ENCODE data around the gene LYSET.
"Not testable (repeated sequence)": the region's sequence is repeated elsewhere in the genome, so short reads cannot be mapped to it uniquely, and the experiment has no call there.

Gene LYSET

GRCh38 chr14:93232159-93232558, 47.0 kb downstream of the LYSET start:
- no peak for DNase-seq (ENCODE audit: low read depth)
- H3K4me3 ChIP-seq (ENCODE audit: low read depth, low read length) = no peak overlapping the region
- no peak for TF ChIP-seq CTCF (IDR thresholded peaks at IDR 0.05; ENCODE audit: low read depth, low read length, missing control alignments)

GRCh38 chr14:93233078-93233477, 48.0 kb downstream of the LYSET start:
- not testable (repeated sequence) for DNase-seq (ENCODE audit: low read depth); H3K4me3 ChIP-seq (ENCODE audit: low read depth, low read length)

GRCh38 chr14:93234798-93235197, 49.7 kb downstream of the LYSET start:
- no peak for DNase-seq (ENCODE audit: low read depth)
- no peak overlapping the region for H3K4me3 ChIP-seq (ENCODE audit: low read depth, low read length)

More at GRCh38 chr14:93234798-93235197, 49.7 kb downstream of the LYSET start:
- TF ChIP-seq CTCF (IDR thresholded peaks at IDR 0.05; ENCODE audit: low read depth, low read length, missing control alignments) = no peak

Data from GM12864 (cell line).